Sigmoid colon (tissue), 4 donors: ENCODE results near the gene VAV1.

ENCODE experiments used
- EP300 ChIP-seq, 4 donors: sonication (generic); formaldehyde crosslinking; IDR thresholded peaks; one replicate each; pipeline ENCODE4 v1.6.1; 2017; ENCODE audit warnings: antibody characterized with exemption in 4 of 4
- POLR2A ChIP-seq, 2 donors: fragments of 450-650 bp; IDR thresholded peaks; one replicate each; pipeline ENCODE4 v1.6.1; 2016; ENCODE audit warnings: antibody characterized with exemption in 2 of 2, mild to moderate bottlenecking in 2 of 2, moderate library complexity in 2 of 2
- TF ChIP-seq, protein P1 (sequence below), 4 experiments: fragments of 450-650 bp in 3 of 4; fragments of 200-600 bp in 1 of 4; IDR thresholded peaks; one replicate each; pipeline ENCODE4 v1.5.1; 2016 to 2019; ENCODE audit warnings: antibody characterized with exemption in 4 of 4, mild to moderate bottlenecking in 3 of 4, moderate library complexity in 2 of 4

- TF ChIP-seq, protein P1, sequence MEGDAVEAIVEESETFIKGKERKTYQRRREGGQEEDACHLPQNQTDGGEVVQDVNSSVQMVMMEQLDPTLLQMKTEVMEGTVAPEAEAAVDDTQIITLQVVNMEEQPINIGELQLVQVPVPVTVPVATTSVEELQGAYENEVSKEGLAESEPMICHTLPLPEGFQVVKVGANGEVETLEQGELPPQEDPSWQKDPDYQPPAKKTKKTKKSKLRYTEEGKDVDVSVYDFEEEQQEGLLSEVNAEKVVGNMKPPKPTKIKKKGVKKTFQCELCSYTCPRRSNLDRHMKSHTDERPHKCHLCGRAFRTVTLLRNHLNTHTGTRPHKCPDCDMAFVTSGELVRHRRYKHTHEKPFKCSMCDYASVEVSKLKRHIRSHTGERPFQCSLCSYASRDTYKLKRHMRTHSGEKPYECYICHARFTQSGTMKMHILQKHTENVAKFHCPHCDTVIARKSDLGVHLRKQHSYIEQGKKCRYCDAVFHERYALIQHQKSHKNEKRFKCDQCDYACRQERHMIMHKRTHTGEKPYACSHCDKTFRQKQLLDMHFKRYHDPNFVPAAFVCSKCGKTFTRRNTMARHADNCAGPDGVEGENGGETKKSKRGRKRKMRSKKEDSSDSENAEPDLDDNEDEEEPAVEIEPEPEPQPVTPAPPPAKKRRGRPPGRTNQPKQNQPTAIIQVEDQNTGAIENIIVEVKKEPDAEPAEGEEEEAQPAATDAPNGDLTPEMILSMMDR (IDR thresholded peaks at IDR 0.05): no peak
- TF ChIP-seq POLR2A (IDR thresholded peaks at IDR 0.05): no peak
- no peak for TF ChIP-seq EP300 (IDR thresholded peaks at IDR 0.05)
Observed at GRCh38 chr19:6731822-6732221, 40.7 kb upstream of the VAV1 start.
